ENCODE results near the gene LONRF2. TPM values are rescaled to one million over a fixed set of nuclear protein-coding genes. Genes with fewer than 3 reads are reported as not detected.

LONRF2 gene
- total RNA-seq, 3 donors from 2014 or later: 5.1 to 24.9 (median 19.9) TPM

DNA sequence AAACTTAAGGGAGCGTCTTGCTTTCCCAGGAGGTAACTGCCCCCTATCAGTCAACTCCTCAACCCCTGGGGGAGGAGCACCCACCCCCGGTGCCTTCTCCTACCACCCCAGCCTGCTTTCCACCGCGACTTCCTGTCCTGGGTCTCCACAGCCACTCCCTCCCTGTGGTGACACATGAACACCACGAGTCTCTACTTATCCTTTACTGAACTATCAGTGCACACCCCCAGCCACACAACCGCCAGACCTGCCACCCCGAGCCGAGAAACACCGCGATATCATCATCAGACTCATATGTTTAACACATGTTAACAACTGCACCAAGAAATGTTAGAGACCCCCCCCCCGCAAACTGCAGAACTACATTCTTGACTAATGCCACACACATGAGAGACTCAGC, 43.3 kb downstream of the LONRF2 start:
- TF ChIP-seq, protein P1, sequence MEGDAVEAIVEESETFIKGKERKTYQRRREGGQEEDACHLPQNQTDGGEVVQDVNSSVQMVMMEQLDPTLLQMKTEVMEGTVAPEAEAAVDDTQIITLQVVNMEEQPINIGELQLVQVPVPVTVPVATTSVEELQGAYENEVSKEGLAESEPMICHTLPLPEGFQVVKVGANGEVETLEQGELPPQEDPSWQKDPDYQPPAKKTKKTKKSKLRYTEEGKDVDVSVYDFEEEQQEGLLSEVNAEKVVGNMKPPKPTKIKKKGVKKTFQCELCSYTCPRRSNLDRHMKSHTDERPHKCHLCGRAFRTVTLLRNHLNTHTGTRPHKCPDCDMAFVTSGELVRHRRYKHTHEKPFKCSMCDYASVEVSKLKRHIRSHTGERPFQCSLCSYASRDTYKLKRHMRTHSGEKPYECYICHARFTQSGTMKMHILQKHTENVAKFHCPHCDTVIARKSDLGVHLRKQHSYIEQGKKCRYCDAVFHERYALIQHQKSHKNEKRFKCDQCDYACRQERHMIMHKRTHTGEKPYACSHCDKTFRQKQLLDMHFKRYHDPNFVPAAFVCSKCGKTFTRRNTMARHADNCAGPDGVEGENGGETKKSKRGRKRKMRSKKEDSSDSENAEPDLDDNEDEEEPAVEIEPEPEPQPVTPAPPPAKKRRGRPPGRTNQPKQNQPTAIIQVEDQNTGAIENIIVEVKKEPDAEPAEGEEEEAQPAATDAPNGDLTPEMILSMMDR (IDR thresholded peaks at IDR 0.05): no peak
- no peak for TF ChIP-seq POLR2AphosphoS5 (IDR thresholded peaks at IDR 0.05)
- no peak for TF ChIP-seq POLR2A (IDR thresholded peaks at IDR 0.05)
- H3K27ac ChIP-seq: no peak overlapping the region

DNA sequence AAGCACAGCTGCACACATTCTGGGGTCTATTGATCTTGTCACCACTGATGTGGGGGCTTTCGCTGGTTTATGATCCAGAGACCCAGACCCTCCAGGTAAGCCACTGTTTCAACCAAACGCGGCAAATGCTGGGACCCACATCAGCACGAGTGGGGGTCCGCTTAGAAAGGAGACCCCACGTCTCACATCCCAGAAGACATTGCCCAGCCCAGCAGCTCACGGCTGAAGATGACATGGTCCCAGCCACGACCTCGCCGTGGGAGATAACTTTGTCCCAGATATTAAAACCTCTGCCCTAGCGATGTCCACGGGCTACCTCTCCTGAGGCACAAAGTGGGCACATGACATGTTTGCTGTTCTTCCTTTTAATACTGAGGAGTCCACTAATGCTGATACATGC, 43.8 kb downstream of the LONRF2 start:
- Histone ChIP-seq H3K4me1 (no peaks in the 10 kb centered on the region), H3K27ac (no peak overlapping the region), H3K4me3 (no peak overlapping the region), H3K27me3 (no peaks in the 10 kb centered on the region), H3K9me3 (no peaks in the 10 kb centered on the region), H3K36me3 (no peaks in the 10 kb centered on the region)
- intact Hi-C loops (cut with DNase I; ENCODE audit: low total_unique reads): no loop called here
- DNase-seq (ENCODE audit: low spot score in 2 of 2): no peak
- TF ChIP-seq, protein P1 (IDR thresholded peaks at IDR 0.05): no peak
- TF ChIP-seq POLR2A (IDR thresholded peaks at IDR 0.05) (no peak), POLR2AphosphoS5 (IDR thresholded peaks at IDR 0.05) (no peak)

More for the DNA sequence above, 43.3 kb downstream of the LONRF2 start:
- Histone ChIP-seq H3K36me3 (no peaks in the 10 kb centered on the region), H3K9me3 (no peaks in the 10 kb centered on the region), H3K27me3 (no peaks in the 10 kb centered on the region), H3K4me1 (no peaks in the 10 kb centered on the region), H3K4me3 (no peak overlapping the region)
- intact Hi-C loops (cut with DNase I; ENCODE audit: low total_unique reads): no loop called here
- no peak for DNase-seq (ENCODE audit: low spot score in 2 of 2)

DNA sequence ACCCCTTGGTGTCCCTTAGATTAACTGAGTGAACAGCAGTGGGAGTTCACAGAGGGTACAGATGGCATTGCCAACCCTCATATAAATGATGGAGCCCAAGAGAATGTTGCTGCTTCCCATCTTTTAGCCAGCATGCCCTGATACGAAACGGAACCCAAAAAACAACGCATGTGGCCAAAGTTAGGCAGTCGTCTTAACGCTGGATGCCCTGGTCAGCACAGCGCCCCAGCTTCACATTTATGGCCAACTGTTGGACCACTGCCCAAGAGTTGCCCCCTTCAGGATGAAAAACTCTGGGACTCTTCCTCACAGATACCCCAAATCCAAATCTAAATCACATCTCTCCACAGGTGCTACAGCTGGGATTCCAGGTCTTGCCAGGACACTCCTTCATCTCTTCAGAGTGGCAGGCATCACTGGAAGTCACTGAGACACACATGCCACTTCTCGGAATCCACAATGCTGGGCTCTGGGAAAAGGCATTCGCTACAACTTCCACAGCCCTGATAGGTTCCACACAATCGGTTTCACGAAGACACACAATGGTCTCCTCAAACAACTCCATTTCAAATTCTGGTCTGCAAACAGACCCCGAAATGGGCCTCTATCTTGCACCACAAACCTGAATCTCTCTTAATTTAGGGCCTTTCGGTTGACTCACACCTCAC, 44.6 kb downstream of the LONRF2 start:
- Histone ChIP-seq H3K27me3 (no peaks in the 10 kb centered on the region), H3K27ac (no peak overlapping the region), H3K4me1 (no peaks in the 10 kb centered on the region), H3K36me3 (no peaks in the 10 kb centered on the region), H3K9me3 (no peaks in the 10 kb centered on the region), H3K4me3 (no peak overlapping the region)
- intact Hi-C loops (cut with DNase I; ENCODE audit: low total_unique reads): no loop called here
- TF ChIP-seq, protein P1 (IDR thresholded peaks at IDR 0.05): no peak
- no peak for TF ChIP-seq POLR2A (IDR thresholded peaks at IDR 0.05)
- no peak for TF ChIP-seq POLR2AphosphoS5 (IDR thresholded peaks at IDR 0.05)
- DNase-seq (ENCODE audit: low spot score in 2 of 2): no peak

DNA sequence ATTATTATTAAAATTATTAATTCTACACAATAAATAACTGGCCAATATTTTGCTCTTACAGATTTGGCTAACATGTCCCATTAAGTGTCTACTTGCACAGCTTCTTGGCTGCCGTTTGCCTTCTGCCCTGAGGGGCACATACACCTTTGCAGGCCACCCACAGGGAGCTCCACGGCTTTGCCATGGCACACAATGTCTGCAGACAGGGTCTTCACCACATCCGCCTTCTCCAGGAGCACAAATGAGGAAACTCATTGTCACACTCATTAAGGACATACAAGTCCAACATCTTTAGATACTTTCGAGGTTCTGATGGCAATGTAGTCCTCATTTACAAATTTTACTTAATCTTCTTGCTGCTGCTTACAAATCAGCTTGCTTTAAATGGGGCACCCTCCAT, 45.6 kb downstream of the LONRF2 start:
- no peak overlapping the region for H3K27ac ChIP-seq
- H3K27me3 ChIP-seq: no peaks in the 10 kb centered on the region
- no peaks in the 10 kb centered on the region for H3K36me3 ChIP-seq
- H3K4me3 ChIP-seq: no peak overlapping the region
- intact Hi-C loops (cut with DNase I; ENCODE audit: low total_unique reads): no loop called here
- TF ChIP-seq POLR2AphosphoS5 (IDR thresholded peaks at IDR 0.05): no peak
- TF ChIP-seq POLR2A (IDR thresholded peaks at IDR 0.05): no peak
- TF ChIP-seq, protein P1 (IDR thresholded peaks at IDR 0.05): no peak
- H3K9me3 ChIP-seq: no peaks in the 10 kb centered on the region
- no peaks in the 10 kb centered on the region for H3K4me1 ChIP-seq
- no peak for DNase-seq (ENCODE audit: low spot score in 2 of 2)

DNA sequence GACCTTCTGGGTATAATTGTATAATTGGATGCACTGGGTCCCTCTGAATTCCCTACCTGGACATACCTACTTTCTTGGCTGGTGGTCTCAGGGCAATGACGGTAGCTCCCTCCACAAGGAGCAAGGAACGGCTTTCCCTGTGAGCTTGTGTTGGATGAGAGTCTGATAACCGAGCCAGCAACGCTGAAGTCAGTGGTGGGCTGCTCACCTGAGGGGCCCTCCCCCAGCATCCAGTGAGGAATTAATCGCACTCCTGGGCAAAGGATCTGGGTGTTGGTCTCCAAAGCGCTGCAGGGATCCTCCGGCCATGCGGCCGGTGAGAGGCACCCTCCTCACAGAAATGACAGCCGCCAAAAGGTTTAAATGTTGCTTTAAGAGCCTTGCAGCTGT, 47.1 kb downstream of the LONRF2 start:
- TF ChIP-seq POLR2A (IDR thresholded peaks at IDR 0.05) (no peak), POLR2AphosphoS5 (IDR thresholded peaks at IDR 0.05) (no peak)
- TF ChIP-seq, protein P1 (IDR thresholded peaks at IDR 0.05): no peak
- no peaks in the 10 kb centered on the region for H3K9me3 ChIP-seq
- intact Hi-C loops (cut with DNase I; ENCODE audit: low total_unique reads): no loop called here
- no peak overlapping the region for H3K27ac ChIP-seq
- no peak for DNase-seq (ENCODE audit: low spot score in 2 of 2)
- H3K27me3 ChIP-seq: no peaks in the 10 kb centered on the region
- no peaks in the 10 kb centered on the region for H3K4me1 ChIP-seq
- no peaks in the 10 kb centered on the region for H3K36me3 ChIP-seq
- H3K4me3 ChIP-seq: no peak overlapping the region

Measured in breast epithelium (tissue), 4 donors.